Epithelial cell of proximal tubule (primary cell): ENCODE measurements around the gene TRIM25. TPM values are rescaled to one million over a fixed set of nuclear protein-coding genes. Genes with fewer than 3 reads are reported as not detected.

Experiments used
- DNase-seq: peaks from one replicate; pipeline ENCODE4 v3.0.0-alpha.2; 2011; ENCODE audit warnings: low read depth
- H3K4me3 ChIP-seq: 2 replicates; pipeline ENCODE4 v1.5.1; 2011; ENCODE audit warnings: low read depth, mild to moderate bottlenecking, low read length
- total RNA-seq: library from RNA; depleted of rRNA; stranded (reverse); fragments of >200 nt; gene quantifications from 2 replicates; pipeline ENCODE4 v1.2.3, GENCODE V29; 2015
- TF ChIP-seq, protein P1 (sequence below): conservative IDR thresholded peaks from 2 replicates; pipeline ENCODE4 v1.5.1; 2012; ENCODE audit warnings: low read depth, mild to moderate bottlenecking, low read length

Gene TRIM25
- total RNA-seq, 1 donor from 2014 or later: 58.1 TPM

- no peak for DNase-seq
- H3K4me3 ChIP-seq: no peak overlapping the region
- TF ChIP-seq, protein P1, sequence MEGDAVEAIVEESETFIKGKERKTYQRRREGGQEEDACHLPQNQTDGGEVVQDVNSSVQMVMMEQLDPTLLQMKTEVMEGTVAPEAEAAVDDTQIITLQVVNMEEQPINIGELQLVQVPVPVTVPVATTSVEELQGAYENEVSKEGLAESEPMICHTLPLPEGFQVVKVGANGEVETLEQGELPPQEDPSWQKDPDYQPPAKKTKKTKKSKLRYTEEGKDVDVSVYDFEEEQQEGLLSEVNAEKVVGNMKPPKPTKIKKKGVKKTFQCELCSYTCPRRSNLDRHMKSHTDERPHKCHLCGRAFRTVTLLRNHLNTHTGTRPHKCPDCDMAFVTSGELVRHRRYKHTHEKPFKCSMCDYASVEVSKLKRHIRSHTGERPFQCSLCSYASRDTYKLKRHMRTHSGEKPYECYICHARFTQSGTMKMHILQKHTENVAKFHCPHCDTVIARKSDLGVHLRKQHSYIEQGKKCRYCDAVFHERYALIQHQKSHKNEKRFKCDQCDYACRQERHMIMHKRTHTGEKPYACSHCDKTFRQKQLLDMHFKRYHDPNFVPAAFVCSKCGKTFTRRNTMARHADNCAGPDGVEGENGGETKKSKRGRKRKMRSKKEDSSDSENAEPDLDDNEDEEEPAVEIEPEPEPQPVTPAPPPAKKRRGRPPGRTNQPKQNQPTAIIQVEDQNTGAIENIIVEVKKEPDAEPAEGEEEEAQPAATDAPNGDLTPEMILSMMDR: no peak
Observed at GRCh38 chr17:56850591-56850990, 63.3 kb downstream of the TRIM25 start.

GRCh38 chr17:56849131-56849530, 64.7 kb downstream of the TRIM25 start:
- no peak for DNase-seq
- no peak overlapping the region for H3K4me3 ChIP-seq
- TF ChIP-seq, protein P1: no peak

GRCh38 chr17:56847106-56847505, 66.7 kb downstream of the TRIM25 start:
- no peak for DNase-seq
- H3K4me3 ChIP-seq: no peak overlapping the region
- TF ChIP-seq, protein P1: no peak

DNA sequence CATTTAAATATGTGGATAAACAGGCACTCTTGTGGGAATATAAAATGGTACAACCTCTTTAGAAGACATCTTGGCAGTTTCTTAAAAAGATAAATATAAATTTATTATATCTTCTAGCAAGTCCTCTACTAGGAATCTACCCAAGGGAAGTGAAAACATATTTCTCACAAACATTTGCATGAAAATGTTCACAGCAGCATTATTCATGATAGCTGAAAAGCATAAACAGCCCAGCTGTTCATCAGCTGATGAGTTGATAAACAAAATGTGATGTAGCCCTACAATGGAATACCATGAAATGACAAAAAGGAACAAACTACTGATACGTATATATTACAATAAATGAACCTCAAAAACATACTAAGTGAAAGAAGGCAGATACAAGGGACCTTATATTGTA, 67.9 kb downstream of the TRIM25 start:
- H3K4me3 ChIP-seq: no peak overlapping the region
- TF ChIP-seq, protein P1: no peak
- no peak for DNase-seq

DNA sequence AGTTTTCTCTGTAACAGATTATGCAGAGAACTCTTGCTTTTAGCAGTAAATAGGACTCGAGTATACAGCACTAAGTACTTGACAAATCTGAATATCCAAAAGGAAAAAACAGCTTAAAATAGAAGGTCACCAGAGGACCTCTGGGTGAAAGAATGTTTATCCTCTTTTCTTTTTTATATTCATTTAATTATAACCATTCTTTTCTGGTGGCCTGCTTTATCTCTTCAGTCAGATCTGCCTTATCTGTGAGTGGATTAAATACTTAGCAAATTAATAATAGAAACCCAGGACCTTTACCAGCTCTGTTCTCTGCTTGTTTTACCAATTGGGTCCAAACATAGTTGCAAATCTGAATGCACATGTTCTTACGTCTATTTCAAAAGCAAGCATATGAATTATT, 71.3 kb downstream of the TRIM25 start:
- TF ChIP-seq, protein P1: no peak
- no peak overlapping the region for H3K4me3 ChIP-seq
- DNase-seq: no peak

DNA sequence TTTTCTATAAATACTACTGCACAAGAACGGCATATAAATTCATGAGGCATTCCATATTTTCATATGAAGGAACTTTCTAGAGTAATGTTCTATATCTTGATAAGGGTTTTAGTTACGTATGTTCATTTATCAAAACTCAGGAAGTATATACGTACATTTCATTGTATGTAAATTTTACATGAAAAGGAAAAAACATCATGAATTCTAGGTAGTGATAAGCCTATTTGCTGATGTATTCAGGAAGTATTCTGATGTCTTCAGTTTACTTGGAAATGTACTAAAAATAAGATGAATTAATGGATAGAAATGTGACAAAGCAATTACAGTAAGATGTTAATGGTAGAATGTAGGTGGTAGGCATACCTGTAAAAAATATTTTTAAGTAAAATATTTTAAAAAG, 75.2 kb downstream of the TRIM25 start:
- TF ChIP-seq, protein P1: no peak
- no peak overlapping the region for H3K4me3 ChIP-seq
- DNase-seq: no peak

Other genes with a start within 250 kb of the TRIM25 start
- gene C17orf67, start 80.1 kb downstream of the TRIM25 start, total RNA-seq: 0.17 and 0.43 TPM in 2 replicates
- gene DGKE, start 79.9 kb downstream of the TRIM25 start, total RNA-seq: 3.3 and 6.8 TPM in 2 replicates
- gene COIL, start 47.0 kb upstream of the TRIM25 start, total RNA-seq: 15.3 and 19.7 TPM in 2 replicates
- gene SCPEP1, start 64.1 kb upstream of the TRIM25 start, total RNA-seq: 9.2 and 14.3 TPM in 2 replicates
- 29.8 and 44.2 TPM in 2 replicates for gene AKAP1, start 171.2 kb upstream of the TRIM25 start, total RNA-seq